Esophagus muscularis mucosa (tissue), 4 donors: ENCODE data around the gene TRIP11.

Experiments
- CTCF ChIP-seq, 3 experiments: fragments of 200-600 bp in 2 of 3; fragments of 450-650 bp in 1 of 3; sonication (generic) in 2 of 3; IDR thresholded peaks; one replicate each; pipeline ENCODE4 v1.5.1; 2017 to 2019; ENCODE audit warnings: antibody characterized with exemption in 3 of 3, mild to moderate bottlenecking in 2 of 3, moderate library complexity in 1 of 3
- EP300 ChIP-seq: sonication (generic); formaldehyde crosslinking; IDR thresholded peaks from one replicate; pipeline ENCODE4 v1.6.1; 2017; ENCODE audit warnings: antibody characterized with exemption
- POLR2AphosphoS5 ChIP-seq, 2 donors: sonication (generic); formaldehyde crosslinking; IDR thresholded peaks; one replicate each; pipeline ENCODE4 v1.6.1; 2017; ENCODE audit warnings: antibody characterized with exemption in 2 of 2

GRCh38 chr14:92033906-92034687 is 5.8 kb downstream of the TRIP11 start:
- no peak for TF ChIP-seq POLR2AphosphoS5 (IDR thresholded peaks at IDR 0.05)
- TF ChIP-seq EP300: no peak
- TF ChIP-seq CTCF (IDR thresholded peaks at IDR 0.05): no peak
